Tibial nerve (tissue), 4 donors: ENCODE results near the gene FBXL7.

ENCODE experiments used
- EP300 ChIP-seq, 2 donors: sonication (generic); formaldehyde crosslinking; IDR thresholded peaks; one replicate each; pipeline ENCODE4 v1.6.1; 2017; ENCODE audit warnings: antibody characterized with exemption in 2 of 2, mild to moderate bottlenecking in 1 of 2
- TF ChIP-seq, protein P1 (sequence below), 5 experiments: fragments of 200-600 bp in 3 of 5; fragments of 450-650 bp in 2 of 5; sonication (generic) in 3 of 5; IDR thresholded peaks; one replicate each; pipeline ENCODE4 v1.5.1; 2016 to 2019; ENCODE audit warnings: antibody characterized with exemption in 5 of 5, mild to moderate bottlenecking in 3 of 5, moderate library complexity in 2 of 5

- no peak for TF ChIP-seq EP300 (IDR thresholded peaks at IDR 0.05)
- TF ChIP-seq, protein P1, sequence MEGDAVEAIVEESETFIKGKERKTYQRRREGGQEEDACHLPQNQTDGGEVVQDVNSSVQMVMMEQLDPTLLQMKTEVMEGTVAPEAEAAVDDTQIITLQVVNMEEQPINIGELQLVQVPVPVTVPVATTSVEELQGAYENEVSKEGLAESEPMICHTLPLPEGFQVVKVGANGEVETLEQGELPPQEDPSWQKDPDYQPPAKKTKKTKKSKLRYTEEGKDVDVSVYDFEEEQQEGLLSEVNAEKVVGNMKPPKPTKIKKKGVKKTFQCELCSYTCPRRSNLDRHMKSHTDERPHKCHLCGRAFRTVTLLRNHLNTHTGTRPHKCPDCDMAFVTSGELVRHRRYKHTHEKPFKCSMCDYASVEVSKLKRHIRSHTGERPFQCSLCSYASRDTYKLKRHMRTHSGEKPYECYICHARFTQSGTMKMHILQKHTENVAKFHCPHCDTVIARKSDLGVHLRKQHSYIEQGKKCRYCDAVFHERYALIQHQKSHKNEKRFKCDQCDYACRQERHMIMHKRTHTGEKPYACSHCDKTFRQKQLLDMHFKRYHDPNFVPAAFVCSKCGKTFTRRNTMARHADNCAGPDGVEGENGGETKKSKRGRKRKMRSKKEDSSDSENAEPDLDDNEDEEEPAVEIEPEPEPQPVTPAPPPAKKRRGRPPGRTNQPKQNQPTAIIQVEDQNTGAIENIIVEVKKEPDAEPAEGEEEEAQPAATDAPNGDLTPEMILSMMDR (IDR thresholded peaks at IDR 0.05) = no peak
Measured at GRCh38 chr5:15518786-15519185, 18.8 kb downstream of the FBXL7 start.
